ENCODE results near the gene HOXA2. TPM values are rescaled to one million over a fixed set of nuclear protein-coding genes. Genes with fewer than 3 reads are reported as not detected.
A peak's percentile ranks its signal among the peaks of the same experiment; 100 is the strongest.

HOXA2 gene
- total RNA-seq, 1 donor from 2014 or later = 17.9 TPM

- peak within 1 kb of the TSS; percentile 86 for H3K27ac Mint-ChIP-seq
- no peaks in the 10 kb centered on the region for H3K9me3 Mint-ChIP-seq (ENCODE audit: low read depth)
- no peaks in the 10 kb centered on the region for H3K27me3 Mint-ChIP-seq
- peak within 1 kb of the TSS; percentile 79 for H3K4me3 Mint-ChIP-seq (ENCODE audit: low read depth)
- H3K36me3 Mint-ChIP-seq (ENCODE audit: insufficient read depth) = peaks cover 5% of the 10 kb centered on the region
- TF ChIP-seq, protein P1, sequence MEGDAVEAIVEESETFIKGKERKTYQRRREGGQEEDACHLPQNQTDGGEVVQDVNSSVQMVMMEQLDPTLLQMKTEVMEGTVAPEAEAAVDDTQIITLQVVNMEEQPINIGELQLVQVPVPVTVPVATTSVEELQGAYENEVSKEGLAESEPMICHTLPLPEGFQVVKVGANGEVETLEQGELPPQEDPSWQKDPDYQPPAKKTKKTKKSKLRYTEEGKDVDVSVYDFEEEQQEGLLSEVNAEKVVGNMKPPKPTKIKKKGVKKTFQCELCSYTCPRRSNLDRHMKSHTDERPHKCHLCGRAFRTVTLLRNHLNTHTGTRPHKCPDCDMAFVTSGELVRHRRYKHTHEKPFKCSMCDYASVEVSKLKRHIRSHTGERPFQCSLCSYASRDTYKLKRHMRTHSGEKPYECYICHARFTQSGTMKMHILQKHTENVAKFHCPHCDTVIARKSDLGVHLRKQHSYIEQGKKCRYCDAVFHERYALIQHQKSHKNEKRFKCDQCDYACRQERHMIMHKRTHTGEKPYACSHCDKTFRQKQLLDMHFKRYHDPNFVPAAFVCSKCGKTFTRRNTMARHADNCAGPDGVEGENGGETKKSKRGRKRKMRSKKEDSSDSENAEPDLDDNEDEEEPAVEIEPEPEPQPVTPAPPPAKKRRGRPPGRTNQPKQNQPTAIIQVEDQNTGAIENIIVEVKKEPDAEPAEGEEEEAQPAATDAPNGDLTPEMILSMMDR (IDR thresholded peaks at IDR 0.05; ENCODE audit: unreplicated experiment) = no peak
- peaks cover 76% of the 10 kb centered on the region for H3K4me1 Mint-ChIP-seq (ENCODE audit: low read depth)
- peak; percentile 91 for DNase-seq (ENCODE audit: low spot score, unreplicated experiment)
Observed at GRCh38 chr7:27130540-27131389, 28.3 kb upstream of the HOXA2 start, which contains the start of gene HOXA4. HOXA4 (minus strand) TSS chr7:27130757; CDS start chr7:27130733, 24 bp downstream.

GRCh38 chr7:27129729-27130539 lies 27.5 kb upstream of the HOXA2 start:
- peak overlapping the region; percentile 86 for H3K27ac Mint-ChIP-seq
- peaks cover 76% of the 10 kb centered on the region for H3K4me1 Mint-ChIP-seq (ENCODE audit: low read depth)
- peak overlapping the region; percentile 76 for H3K4me3 Mint-ChIP-seq (ENCODE audit: low read depth)
- no peaks in the 10 kb centered on the region for H3K27me3 Mint-ChIP-seq
- H3K36me3 Mint-ChIP-seq (ENCODE audit: insufficient read depth) = peaks cover 5% of the 10 kb centered on the region
- TF ChIP-seq, protein P1 (IDR thresholded peaks at IDR 0.05; ENCODE audit: unreplicated experiment) = peak; percentile 38
- DNase-seq (ENCODE audit: low spot score, unreplicated experiment) = no peak
- H3K9me3 Mint-ChIP-seq (ENCODE audit: low read depth) = no peaks in the 10 kb centered on the region

GRCh38 chr7:27128776-27129728 lies 26.6 kb upstream of the HOXA2 start:
- Mint-ChIP-seq H3K4me1 (ENCODE audit: low read depth) (peaks cover 76% of the 10 kb centered on the region), H3K9me3 (ENCODE audit: low read depth) (no peaks in the 10 kb centered on the region), H3K36me3 (ENCODE audit: insufficient read depth) (peaks cover 10% of the 10 kb centered on the region), H3K27ac (peak overlapping the region; percentile 86), H3K27me3 (no peaks in the 10 kb centered on the region), H3K4me3 (ENCODE audit: low read depth) (peak overlapping the region; percentile 76)
- no peak for DNase-seq (ENCODE audit: low spot score, unreplicated experiment)
- TF ChIP-seq, protein P1 (IDR thresholded peaks at IDR 0.05; ENCODE audit: unreplicated experiment) = no peak

GRCh38 chr7:27128034-27128433 lies 25.6 kb upstream of the HOXA2 start:
- no peak for DNase-seq (ENCODE audit: low spot score, unreplicated experiment)
- H3K36me3 Mint-ChIP-seq (ENCODE audit: insufficient read depth) = peaks cover 11% of the 10 kb centered on the region
- no peaks in the 10 kb centered on the region for H3K27me3 Mint-ChIP-seq
- H3K4me1 Mint-ChIP-seq (ENCODE audit: low read depth) = peaks cover 76% of the 10 kb centered on the region
- no peaks in the 10 kb centered on the region for H3K9me3 Mint-ChIP-seq (ENCODE audit: low read depth)
- peak overlapping the region; percentile 76 for H3K4me3 Mint-ChIP-seq (ENCODE audit: low read depth)
- TF ChIP-seq, protein P1 (IDR thresholded peaks at IDR 0.05; ENCODE audit: unreplicated experiment) = no peak
- peak overlapping the region; percentile 7 for H3K27ac Mint-ChIP-seq
